HG03108 (cell line): ENCODE measurements around the gene ABCC4.

ENCODE experiments used
- ATAC-seq: cut with Tn5 transposase; IDR thresholded peaks from one replicate; pipeline ENCODE4 v1.9.1; 2021; ENCODE audit warnings: moderate library complexity; ENCODE audit not compliant: unreplicated experiment

ABCC4 gene

DNA sequence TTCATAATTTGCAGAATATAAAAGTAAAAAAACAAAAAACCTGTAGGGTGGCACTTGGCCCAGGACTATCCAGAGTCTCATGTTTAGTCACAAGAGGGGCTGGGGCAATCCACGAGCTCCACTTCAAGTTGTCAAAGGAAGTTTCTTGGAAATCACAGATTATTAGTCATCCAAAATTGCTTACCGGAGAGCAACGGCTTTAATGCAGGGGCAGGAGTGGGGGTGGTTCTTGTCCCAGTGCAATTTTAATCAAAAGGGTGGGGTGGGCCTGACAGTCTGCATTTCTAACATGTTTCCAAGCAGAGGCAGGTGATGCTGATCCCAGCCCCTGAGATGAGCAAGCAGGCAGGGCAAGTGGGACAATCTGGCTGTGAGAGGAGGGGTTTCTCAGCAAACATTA, 233.9 kb downstream of the ABCC4 start:
- ATAC-seq, result no peak

GRCh38 chr13:95060014-95060519, 241.2 kb downstream of the ABCC4 start:
- ATAC-seq, result no peak

DNA sequence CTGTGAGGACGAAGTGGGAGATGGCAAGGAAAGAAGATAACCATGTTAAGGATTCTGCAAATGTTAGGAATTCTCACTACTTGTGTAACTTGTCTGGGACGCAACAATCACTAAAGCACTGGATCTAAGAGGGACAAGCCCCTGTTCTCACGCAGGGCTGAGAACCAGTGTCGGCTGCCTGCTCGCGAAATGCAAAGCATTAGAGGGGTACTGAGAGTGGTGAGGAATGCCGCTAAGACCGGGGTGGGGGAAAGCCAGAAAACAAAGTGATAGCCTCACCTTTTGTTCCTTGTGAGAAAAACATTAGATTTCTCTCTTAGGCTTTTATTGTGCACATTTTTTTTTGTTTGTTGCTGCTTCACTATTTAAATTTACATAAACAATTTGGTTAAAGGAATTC, 241.9 kb downstream of the ABCC4 start:
- ATAC-seq, result no peak

DNA sequence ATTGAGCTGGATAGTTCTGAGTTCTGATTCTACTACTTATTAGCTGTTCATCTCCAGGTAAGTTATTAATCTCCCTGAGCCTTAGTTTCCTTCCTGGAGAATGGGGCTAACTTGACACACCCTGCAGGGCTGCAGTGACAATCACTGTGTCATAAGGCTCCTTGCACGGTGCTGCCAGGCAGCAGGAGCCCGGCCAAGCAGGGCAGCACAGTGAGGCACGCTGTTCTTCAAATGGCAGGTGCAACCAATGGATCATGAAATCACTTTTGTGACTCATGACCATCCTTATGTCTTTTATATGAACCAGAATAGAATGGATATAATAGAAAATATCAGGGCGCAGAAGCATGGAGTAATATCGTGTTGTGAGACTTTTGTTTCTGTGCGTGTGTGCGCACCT, 242.6 kb downstream of the ABCC4 start:
- no peak for ATAC-seq

GRCh38 chr13:95056266-95056665, 245.0 kb downstream of the ABCC4 start:
- ATAC-seq, result no peak

GRCh38 chr13:95050800-95051615, 250.2 kb downstream of the ABCC4 start:
- no peak for ATAC-seq

- ATAC-seq, result no peak
These were observed 251.5 kb downstream of the ABCC4 start for GRCh38 chr13:95049772-95050171.

- ATAC-seq, result no peak
These were observed 256.6 kb downstream of the ABCC4 start for GRCh38 chr13:95044452-95045205.

DNA sequence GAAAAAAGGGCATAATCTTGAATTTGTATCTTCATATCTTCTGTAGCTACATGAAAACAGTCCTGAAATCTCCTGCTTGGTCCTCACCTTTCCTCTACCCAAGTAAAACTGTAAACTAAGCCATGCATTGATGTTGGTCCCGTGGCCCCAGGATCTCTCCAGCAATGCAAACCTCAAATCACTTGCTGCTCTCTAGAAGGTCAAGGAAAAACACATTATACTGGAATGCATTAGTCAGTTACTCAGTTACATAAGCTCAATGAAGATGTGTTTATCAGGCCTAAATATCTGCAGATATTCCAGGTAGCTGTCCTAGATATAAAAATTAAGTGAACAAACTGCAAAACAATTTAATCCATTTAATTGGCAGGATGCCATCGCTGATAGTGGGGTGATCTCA, 261.8 kb downstream of the ABCC4 start:
- ATAC-seq, result no peak

DNA sequence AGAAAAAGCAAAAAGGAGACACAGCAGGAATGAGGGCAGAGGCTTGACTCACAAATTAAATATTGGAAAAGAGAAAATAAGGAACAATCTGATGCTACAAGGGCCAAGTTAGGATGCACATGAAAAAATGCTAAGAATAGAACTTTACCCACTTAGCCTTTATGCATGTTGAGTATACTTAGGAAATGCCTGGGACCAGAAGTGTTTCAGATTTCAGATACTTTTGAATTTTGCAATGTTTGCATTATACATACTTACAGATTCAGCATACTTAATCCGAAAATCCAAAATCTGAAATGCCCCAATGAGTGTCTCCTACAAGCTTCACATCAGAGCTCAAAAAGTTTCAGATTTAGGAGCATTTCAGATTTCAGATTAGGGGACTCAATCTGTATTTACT, 262.3 kb downstream of the ABCC4 start:
- no peak for ATAC-seq

- no peak for ATAC-seq
These were observed 265.7 kb downstream of the ABCC4 start for GRCh38 chr13:95035311-95036109.

DNA sequence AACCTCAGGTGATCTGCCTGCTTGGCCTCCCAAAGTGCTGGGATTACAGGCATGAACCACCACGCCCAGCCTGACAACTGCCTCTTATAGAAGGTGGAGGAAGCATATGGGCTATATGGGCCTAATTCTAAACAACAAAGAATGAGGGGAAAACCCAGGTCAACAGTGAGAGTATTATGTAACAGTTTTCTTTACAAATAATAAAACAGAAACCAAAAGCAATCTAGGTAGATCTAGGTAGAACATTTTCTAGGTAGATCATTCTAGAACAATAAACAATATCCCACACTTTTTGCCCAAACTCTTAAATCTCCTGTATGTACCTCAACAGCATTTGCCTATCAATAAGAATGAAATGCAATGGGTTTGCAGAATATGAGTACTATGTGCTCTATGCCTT, 267.4 kb downstream of the ABCC4 start:
- no peak for ATAC-seq

DNA sequence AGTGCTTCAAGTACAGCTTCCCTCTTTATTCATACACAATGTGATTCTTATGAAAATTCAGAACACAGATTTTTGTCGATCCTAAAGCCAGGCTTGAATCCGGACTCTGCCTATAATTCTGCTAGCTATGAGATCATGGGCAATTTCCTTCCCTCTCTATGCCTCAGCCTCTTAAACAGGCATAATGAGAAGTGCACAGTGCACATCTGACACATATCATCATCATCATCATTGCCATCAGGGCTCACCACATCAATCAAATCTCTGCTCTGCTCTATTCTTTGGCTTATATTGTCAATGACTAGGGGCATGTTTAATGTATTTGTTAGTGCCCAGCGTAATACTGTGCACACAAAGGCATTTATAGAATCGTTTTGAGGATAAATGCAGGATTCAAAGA, 269.1 kb downstream of the ABCC4 start:
- no peak for ATAC-seq

GRCh38 chr13:95030821-95031343, 270.4 kb downstream of the ABCC4 start:
- no peak for ATAC-seq

GRCh38 chr13:95027638-95028037, 273.6 kb downstream of the ABCC4 start:
- ATAC-seq, result no peak

GRCh38 chr13:95025116-95025515, 276.1 kb downstream of the ABCC4 start:
- ATAC-seq, result no peak

- ATAC-seq, result no peak
These were observed 277.8 kb downstream of the ABCC4 start for GRCh38 chr13:95023405-95023804.

DNA sequence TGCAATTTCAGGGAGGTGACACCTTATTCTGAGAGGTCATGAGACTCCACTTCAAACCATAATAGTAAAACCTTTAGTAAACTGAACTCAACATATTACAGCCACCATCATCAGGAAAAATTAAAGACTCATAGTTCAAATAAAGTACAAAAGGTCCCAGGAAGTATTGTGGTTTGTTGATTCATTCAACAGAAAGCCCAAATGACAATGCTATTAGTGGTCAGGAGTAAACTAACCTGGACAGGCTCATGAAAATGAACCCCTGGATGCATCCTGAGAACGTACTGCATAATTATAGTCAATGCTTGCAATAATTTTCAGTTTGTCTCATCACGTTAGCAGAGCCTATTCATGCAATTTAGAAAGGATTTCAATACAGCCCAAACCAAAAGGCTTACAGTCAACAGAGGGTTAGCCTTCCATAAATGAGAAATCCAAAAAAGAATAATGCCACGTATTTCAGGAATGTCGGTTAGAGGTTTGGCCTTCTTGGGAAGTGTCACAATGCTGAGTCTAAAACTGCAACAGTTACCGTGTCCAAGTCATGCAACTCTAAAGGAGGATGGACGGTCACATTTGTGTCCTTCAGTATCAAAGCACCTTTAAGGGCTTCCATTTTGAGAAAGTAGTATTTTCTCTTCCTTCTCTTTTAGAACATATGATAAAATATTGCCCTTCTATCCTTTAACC, 280.8 kb downstream of the ABCC4 start:
- ATAC-seq, result no peak

GRCh38 chr13:95019886-95020285, 281.4 kb downstream of the ABCC4 start:
- no peak for ATAC-seq

DNA sequence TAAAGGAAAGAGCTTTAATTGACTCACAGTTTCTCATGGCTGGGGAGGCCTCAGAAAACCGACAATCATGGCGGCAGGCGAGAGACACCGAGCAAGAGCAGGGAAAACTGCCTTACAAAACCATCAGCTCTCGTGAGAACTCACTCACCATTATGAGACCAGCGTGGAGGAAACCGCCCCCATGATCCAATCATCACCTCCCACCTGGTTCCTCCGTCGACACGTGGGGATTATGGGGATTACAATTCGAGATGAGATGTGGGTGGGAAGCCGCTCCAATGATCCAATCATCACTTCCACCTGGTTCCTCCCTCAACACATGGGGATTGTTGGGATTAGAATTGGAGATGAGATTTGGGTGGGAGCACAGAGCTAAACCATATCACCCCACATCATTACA, 293.9 kb downstream of the ABCC4 start:
- ATAC-seq, result no peak

DNA sequence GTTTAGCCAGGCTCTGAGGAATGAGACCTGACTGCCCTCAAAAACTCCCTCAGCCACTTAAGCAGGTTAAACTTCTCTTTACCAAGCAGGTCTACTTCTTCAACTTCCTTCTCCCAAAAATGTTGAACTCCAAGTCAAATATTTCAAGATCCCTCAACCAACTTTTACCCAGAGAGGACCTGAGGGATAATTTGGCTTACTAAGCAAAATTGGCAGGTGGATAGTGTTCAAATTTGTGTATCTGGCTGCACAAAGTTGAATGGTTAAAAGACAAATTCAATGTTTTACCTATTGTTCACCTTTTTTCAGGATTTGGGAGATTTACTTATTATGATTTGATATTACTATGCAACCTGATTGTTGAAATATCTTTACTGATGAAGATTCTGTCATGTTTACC, 296.0 kb downstream of the ABCC4 start:
- ATAC-seq, result no peak
